ENCODE results near the gene TAF5.

GRCh38 chr10:103350175-103350516 lies 17.6 kb upstream of the TAF5 start:
- TF ChIP-seq CTCF (IDR thresholded peaks at IDR 0.05) (no peak), POLR2A (IDR thresholded peaks at IDR 0.05) (no peak)
